K562 (cell line): ENCODE data around the gene BTBD1. TPM values are rescaled to one million over a fixed set of nuclear protein-coding genes. Genes with fewer than 3 reads are reported as not detected.

Experiments used
- GATA2 ChIP-seq: sonication (generic); formaldehyde crosslinking; IDR thresholded peaks from 2 replicates; pipeline ENCODE4 v1.4.0; 2020; ENCODE audit warnings: mild to moderate bottlenecking, missing genetic modification reagents
- LCOR ChIP-seq: sonication (generic); formaldehyde crosslinking; IDR thresholded peaks from 2 replicates; pipeline ENCODE4 v1.8.0; 2022; ENCODE audit warnings: mild to moderate bottlenecking, missing genetic modification reagents
- MAZ ChIP-seq, 2 experiments: fragments of 450-650 bp in 1 of 2; sonication (generic) in 1 of 2; formaldehyde crosslinking; IDR thresholded peaks in 1 of 2; conservative IDR thresholded peaks in 1 of 2; 2 replicates each; pipeline versions ENCODE4 v1.4.0 to v1.5.0; 2020; ENCODE audit warnings: mild to moderate bottlenecking in 1 of 2, missing genetic modification reagents in 1 of 2
- SAFB2 ChIP-seq: fragments of 200-400 bp; formaldehyde crosslinking; IDR thresholded peaks from 2 replicates; pipeline ENCODE4 v1.6.1; 2018; ENCODE audit warnings: borderline replicate concordance, low read length, low read depth, moderate library complexity; ENCODE audit not compliant: severe bottlenecking
- SMARCA5 ChIP-seq: fragments of 450-650 bp; IDR thresholded peaks from 2 replicates; pipeline ENCODE4 v1.6.1; 2016
- ZNF561 ChIP-seq: fragments of 450-650 bp; formaldehyde crosslinking; conservative IDR thresholded peaks from 2 replicates; pipeline ENCODE4 v1.4.0; 2020; ENCODE audit warnings: mild to moderate bottlenecking, moderate library complexity
- ZNF76 ChIP-seq: fragments of 250-450 bp; sonication (Bioruptor Pico); IDR thresholded peaks from 2 replicates; pipeline ENCODE4 v1.4.0; 2020; ENCODE audit warnings: mild to moderate bottlenecking, moderate library complexity, borderline replicate concordance
- ZNF766 ChIP-seq: fragments of 200-800 bp; sonication (Bioruptor generic); conservative IDR thresholded peaks from 2 replicates; pipeline ENCODE4 v1.6.1; 2016; ENCODE audit warnings: missing genetic modification characterization, missing compliant biosample characterization
- polyA plus RNA-seq, 8 experiments: library from polyadenylated mRNA; depleted of rRNA in 4 of 8; stranded (reverse) in 5 of 8; unstranded in 3 of 8; fragments of >200 nt; fragmentation: Nextera tagmentation in 2 of 8; fragmentation: Illumina TruSeq in 1 of 8; extraction: Ambion mirVana in 2 of 8; extraction: Trizol in 1 of 8; gene quantifications; 2 replicates each; pipeline versions ENCODE4 v1.2.1 to v1.2.3, GENCODE V29; 2011 to 2014; ENCODE audit warnings: inconsistent platforms in 1 of 8, missing spikeins in 1 of 8
- total RNA-seq, 7 experiments: library from RNA; depleted of rRNA in 6 of 7; stranded (reverse); fragments of >200 nt in 6 of 7; fragmentation: Illumina TruSeq in 2 of 7; extraction: Trizol in 2 of 7; gene quantifications; 2 replicates each; pipeline versions ENCODE4 v1.2.1 to v1.2.3, GENCODE V29; 2011 to 2021; ENCODE audit warnings: low replicate concordance in 1 of 7
- TF ChIP-seq, protein P1 (sequence below): fragments of 250-450 bp; sonication (Bioruptor Pico); IDR thresholded peaks from 2 replicates; pipeline ENCODE4 v1.8.0; 2021; ENCODE audit warnings: mild to moderate bottlenecking, moderate library complexity
- TF ChIP-seq, protein P2 (sequence below): sonication (generic); formaldehyde crosslinking; IDR thresholded peaks from 2 replicates; pipeline ENCODE4 v1.8.0; 2022; ENCODE audit warnings: mild to moderate bottlenecking, low read depth, missing genetic modification reagents
- TF ChIP-seq, protein P3 (sequence below), 2 experiments: fragments of 450-650 bp in 1 of 2; IDR thresholded peaks; 2 replicates each; pipeline ENCODE4 v1.6.1; 2011 to 2017; ENCODE audit warnings: low read depth in 2 of 2, antibody characterized with exemption in 1 of 2, borderline replicate concordance in 1 of 2, low read length in 1 of 2, mild to moderate bottlenecking in 1 of 2, mixed read lengths in 1 of 2; ENCODE audit not compliant: control insufficient read depth in 1 of 2
- TF ChIP-seq, protein P4 (sequence below): fragments of 250-450 bp; sonication (Bioruptor Pico); IDR thresholded peaks from 2 replicates; pipeline ENCODE4 v1.8.0; 2021; ENCODE audit warnings: moderate library complexity, mild to moderate bottlenecking, inconsistent platforms
- TF ChIP-seq, protein P5 (sequence below): fragments of 200-800 bp; sonication (Bioruptor generic); IDR thresholded peaks from 2 replicates; pipeline ENCODE4 v1.6.1; 2017; ENCODE audit warnings: missing genetic modification characterization, missing compliant biosample characterization
- TF ChIP-seq, protein P6 (sequence below): sonication (generic); formaldehyde crosslinking; IDR thresholded peaks from 2 replicates; pipeline ENCODE4 v1.8.1; 2022; ENCODE audit warnings: missing genetic modification reagents

BTBD1 gene
- total and polyA plus RNA-seq, 9 of the 15 experiments (the other 6 are each of a cell fraction or from before 2014, with no cell fraction given) = 19.4 to 106 (median 90.4) TPM

DNA sequence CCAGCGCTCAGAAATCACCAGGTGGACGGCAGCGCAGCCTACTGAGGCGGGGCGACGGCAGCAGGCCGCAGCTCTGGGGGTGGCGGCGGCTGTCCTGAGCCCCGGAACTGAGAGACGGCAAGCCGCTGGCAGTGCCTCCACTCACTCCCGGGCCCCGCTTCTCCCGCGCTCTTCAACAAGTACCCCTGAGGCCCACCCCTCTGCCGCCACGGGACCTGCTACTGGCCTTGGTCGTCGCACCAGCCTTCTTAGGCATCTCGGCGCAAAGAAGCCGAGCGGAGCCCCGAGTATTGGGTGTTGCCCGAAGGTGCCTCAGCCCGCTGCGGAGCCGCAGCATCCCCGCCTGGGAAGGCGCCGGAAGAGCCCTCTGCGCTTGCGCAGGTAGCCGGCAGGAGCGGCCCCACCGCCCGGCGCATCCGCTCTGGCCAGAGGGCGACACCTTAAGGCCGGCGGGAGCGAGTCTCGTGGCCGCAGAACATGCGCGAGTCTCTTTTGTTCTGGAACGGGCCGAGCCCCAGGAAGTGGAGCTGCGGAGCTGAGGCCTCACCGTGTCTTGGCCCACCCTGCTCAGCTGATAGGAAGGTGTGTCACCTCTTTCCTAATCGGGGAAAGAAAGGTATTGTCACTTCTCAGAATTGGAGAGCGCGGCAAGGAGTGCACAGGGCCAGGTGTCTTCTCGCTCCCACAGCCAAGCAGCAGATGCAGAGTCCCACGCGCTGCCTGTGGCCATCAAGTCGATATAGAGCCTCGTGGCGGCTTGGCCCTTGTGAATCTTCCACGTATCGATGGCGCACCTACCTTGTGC, 55.6 kb downstream of the BTBD1 start, which contains the start of gene C15orf40 (continued):
- TF ChIP-seq GATA2 (CRISPR knock-in tag) = no peak
- TF ChIP-seq SMARCA5 = no peak
- TF ChIP-seq, protein P1, sequence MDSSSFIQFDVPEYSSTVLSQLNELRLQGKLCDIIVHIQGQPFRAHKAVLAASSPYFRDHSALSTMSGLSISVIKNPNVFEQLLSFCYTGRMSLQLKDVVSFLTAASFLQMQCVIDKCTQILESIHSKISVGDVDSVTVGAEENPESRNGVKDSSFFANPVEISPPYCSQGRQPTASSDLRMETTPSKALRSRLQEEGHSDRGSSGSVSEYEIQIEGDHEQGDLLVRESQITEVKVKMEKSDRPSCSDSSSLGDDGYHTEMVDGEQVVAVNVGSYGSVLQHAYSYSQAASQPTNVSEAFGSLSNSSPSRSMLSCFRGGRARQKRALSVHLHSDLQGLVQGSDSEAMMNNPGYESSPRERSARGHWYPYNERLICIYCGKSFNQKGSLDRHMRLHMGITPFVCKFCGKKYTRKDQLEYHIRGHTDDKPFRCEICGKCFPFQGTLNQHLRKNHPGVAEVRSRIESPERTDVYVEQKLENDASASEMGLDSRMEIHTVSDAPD = no peak
- TF ChIP-seq, protein P2, sequence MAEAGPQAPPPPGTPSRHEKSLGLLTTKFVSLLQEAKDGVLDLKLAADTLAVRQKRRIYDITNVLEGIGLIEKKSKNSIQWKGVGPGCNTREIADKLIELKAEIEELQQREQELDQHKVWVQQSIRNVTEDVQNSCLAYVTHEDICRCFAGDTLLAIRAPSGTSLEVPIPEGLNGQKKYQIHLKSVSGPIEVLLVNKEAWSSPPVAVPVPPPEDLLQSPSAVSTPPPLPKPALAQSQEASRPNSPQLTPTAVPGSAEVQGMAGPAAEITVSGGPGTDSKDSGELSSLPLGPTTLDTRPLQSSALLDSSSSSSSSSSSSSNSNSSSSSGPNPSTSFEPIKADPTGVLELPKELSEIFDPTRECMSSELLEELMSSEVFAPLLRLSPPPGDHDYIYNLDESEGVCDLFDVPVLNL = no peak
- TF ChIP-seq MAZ (CRISPR knock-in tag; conservative IDR thresholded peaks at IDR 0.05 in 1 of 2, IDR thresholded peaks at IDR 0.05 in 1 of 2) = peak; percentile 19 to 79; a peak in 2 of 4 replicates
- TF ChIP-seq, protein P3, sequence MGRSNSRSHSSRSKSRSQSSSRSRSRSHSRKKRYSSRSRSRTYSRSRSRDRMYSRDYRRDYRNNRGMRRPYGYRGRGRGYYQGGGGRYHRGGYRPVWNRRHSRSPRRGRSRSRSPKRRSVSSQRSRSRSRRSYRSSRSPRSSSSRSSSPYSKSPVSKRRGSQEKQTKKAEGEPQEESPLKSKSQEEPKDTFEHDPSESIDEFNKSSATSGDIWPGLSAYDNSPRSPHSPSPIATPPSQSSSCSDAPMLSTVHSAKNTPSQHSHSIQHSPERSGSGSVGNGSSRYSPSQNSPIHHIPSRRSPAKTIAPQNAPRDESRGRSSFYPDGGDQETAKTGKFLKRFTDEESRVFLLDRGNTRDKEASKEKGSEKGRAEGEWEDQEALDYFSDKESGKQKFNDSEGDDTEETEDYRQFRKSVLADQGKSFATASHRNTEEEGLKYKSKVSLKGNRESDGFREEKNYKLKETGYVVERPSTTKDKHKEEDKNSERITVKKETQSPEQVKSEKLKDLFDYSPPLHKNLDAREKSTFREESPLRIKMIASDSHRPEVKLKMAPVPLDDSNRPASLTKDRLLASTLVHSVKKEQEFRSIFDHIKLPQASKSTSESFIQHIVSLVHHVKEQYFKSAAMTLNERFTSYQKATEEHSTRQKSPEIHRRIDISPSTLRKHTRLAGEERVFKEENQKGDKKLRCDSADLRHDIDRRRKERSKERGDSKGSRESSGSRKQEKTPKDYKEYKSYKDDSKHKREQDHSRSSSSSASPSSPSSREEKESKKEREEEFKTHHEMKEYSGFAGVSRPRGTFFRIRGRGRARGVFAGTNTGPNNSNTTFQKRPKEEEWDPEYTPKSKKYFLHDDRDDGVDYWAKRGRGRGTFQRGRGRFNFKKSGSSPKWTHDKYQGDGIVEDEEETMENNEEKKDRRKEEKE (IDR thresholded peaks at IDR 0.05; ENCODE audit: borderline replicate concordance in 1 of 2, control insufficient read depth in 1 of 2, low read depth in 2 of 2, low read length in 1 of 2) = 0 out of 4 replicates have a peak, but pooled peaks of 1 of the 2 experiments have one; percentile 45
- TF ChIP-seq ZNF561 (CRISPR knock-in tag) = no peak
- TF ChIP-seq, protein P4, sequence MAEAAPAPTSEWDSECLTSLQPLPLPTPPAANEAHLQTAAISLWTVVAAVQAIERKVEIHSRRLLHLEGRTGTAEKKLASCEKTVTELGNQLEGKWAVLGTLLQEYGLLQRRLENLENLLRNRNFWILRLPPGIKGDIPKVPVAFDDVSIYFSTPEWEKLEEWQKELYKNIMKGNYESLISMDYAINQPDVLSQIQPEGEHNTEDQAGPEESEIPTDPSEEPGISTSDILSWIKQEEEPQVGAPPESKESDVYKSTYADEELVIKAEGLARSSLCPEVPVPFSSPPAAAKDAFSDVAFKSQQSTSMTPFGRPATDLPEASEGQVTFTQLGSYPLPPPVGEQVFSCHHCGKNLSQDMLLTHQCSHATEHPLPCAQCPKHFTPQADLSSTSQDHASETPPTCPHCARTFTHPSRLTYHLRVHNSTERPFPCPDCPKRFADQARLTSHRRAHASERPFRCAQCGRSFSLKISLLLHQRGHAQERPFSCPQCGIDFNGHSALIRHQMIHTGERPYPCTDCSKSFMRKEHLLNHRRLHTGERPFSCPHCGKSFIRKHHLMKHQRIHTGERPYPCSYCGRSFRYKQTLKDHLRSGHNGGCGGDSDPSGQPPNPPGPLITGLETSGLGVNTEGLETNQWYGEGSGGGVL = no peak
- TF ChIP-seq SAFB2 = no peak
- peak; percentile 94 for TF ChIP-seq LCOR (CRISPR knock-in tag)
- TF ChIP-seq, protein P5, sequence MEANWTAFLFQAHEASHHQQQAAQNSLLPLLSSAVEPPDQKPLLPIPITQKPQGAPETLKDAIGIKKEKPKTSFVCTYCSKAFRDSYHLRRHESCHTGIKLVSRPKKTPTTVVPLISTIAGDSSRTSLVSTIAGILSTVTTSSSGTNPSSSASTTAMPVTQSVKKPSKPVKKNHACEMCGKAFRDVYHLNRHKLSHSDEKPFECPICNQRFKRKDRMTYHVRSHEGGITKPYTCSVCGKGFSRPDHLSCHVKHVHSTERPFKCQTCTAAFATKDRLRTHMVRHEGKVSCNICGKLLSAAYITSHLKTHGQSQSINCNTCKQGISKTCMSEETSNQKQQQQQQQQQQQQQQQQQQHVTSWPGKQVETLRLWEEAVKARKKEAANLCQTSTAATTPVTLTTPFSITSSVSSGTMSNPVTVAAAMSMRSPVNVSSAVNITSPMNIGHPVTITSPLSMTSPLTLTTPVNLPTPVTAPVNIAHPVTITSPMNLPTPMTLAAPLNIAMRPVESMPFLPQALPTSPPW = no peak
- TF ChIP-seq, protein P6, sequence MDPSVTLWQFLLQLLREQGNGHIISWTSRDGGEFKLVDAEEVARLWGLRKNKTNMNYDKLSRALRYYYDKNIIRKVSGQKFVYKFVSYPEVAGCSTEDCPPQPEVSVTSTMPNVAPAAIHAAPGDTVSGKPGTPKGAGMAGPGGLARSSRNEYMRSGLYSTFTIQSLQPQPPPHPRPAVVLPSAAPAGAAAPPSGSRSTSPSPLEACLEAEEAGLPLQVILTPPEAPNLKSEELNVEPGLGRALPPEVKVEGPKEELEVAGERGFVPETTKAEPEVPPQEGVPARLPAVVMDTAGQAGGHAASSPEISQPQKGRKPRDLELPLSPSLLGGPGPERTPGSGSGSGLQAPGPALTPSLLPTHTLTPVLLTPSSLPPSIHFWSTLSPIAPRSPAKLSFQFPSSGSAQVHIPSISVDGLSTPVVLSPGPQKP = no peak
- peak; percentile 79; the same call in 1 of the 2 replicates for TF ChIP-seq ZNF766 (CRISPR knock-in tag)
- 0 out of 2 replicates have a peak, but pooled peaks have one; percentile 38 for TF ChIP-seq ZNF76 (CRISPR knock-in tag)
